ENCODE data around the gene CFAP61.
"Not testable (repeated sequence)": the region's sequence is repeated elsewhere in the genome, so short reads cannot be mapped to it uniquely, and the experiment has no call there.

The CFAP61 gene

DNA sequence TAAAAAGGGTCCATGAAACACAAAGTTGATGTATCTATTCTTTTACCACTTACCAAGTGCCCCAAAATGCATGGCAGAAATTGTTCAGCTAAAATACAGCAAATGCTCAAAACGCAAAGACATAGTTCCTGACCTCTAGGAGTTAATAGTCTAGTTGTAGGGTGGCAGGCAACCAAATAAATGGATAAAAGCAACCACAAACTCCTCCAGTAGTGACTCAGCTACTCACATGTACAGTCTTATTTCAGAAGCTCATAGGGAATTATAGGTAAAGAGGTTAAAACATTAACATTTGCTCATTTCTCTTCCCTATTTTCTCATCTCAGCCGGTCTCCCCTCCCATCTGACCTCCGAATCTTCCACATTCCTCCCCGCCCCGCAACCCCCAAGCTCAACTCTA is 171.6 kb downstream of the CFAP61 start:
- Histone ChIP-seq H3K4me3 (no peak overlapping the region), H3K27ac (no peak overlapping the region)

DNA sequence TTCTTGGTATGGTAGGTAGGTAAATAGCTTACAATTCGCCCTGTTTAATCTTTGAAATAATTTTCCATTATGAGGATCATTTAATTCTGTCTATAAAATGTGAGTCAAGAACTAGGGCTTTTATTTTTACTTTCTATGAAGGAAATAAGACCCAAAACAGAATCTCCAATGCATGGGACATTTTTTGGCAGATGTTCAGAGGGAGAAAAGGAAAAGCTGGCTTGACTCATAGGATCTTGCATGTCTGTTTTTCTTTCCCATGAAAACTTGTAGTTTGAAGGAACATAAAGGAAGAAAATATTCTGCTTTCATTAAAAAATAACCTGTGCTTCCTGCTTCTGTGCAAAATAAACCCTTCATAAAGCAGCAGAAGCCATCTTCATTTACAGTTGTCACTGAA is 172.5 kb downstream of the CFAP61 start:
- Histone ChIP-seq H3K27ac (no peak overlapping the region), H3K4me3 (no peak overlapping the region)

DNA sequence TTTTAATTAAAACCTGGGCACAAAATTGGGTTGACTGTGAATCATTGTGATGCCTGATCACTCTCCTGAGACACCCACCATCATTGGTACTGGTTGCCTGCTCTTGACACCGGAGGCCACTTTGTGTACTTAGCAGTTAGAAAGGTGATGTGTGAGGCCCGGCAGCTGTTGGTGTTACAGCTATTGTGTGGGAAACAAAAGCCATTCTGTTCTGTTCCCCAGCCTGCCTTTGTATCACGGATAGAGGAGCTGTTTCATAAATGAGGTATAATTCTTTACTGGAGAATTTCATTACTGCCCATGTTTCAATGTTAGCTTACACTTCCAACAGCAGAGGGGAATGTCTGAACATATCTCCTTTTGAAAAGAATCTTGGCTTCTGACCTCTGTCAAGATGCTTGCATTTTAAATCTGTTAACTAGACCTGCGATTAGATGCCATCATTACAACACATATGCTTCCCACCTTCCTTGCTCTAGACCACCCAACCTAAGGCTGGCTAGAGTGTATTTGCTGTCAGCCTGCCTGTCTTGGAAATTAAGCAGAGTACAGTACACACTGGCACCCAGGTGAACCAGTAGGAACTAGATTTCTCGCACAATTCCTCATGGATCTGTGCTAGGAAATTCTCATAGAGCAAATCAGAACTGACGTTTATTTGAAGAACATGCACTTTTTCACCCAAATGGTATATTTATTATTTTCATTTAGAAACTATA is 173.2 kb downstream of the CFAP61 start:
- Histone ChIP-seq H3K4me3 (no peak overlapping the region), H3K27ac (no peak overlapping the region)

DNA sequence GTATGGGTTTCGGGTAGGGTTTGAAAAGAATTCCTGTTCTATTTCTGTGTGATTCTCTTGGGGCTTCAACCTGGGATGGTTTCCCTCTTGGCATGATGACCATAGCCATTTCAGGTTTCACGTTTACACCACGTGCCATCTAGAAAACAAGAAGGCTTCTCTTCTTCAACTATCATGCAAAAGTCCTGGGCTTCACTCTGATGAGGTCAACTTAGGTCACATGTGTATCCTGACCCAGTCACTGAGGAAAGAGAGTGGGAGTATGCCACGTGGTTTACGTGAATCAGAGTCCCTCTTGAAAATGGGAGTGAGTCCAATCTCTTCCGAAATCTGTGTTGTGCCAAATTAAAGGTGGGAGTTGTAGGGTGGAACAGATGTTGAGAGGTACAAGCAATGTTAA is 174.2 kb downstream of the CFAP61 start:
- no peak overlapping the region for H3K27ac ChIP-seq
- no peak overlapping the region for H3K4me3 ChIP-seq

DNA sequence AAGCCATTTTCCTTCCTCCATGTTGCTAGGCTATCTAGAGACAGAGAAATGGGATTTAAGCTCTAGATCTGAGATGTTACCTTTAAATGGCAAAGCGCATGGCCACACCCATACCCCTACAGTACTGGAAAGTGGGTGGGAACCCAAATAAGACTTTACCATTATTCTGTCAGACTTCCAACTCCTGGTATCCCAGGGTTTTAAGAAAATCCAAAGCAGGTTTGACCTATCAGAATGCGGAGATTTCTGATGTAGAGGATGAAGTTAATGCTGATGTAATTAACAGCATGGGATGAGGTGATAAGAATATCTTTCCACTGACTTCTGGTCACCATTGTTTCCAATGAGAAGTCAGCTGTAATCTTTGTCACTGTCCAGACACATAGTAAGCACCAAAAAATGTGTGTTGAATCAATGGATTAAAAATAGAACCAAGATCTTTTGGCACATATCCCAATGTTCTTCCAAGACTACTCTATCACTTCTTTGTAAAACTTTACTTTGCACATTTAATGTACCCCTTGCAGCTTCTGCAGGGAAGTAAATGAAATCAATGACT is 174.8 kb downstream of the CFAP61 start:
- Histone ChIP-seq H3K4me3 (no peak overlapping the region), H3K27ac (no peak overlapping the region)

DNA sequence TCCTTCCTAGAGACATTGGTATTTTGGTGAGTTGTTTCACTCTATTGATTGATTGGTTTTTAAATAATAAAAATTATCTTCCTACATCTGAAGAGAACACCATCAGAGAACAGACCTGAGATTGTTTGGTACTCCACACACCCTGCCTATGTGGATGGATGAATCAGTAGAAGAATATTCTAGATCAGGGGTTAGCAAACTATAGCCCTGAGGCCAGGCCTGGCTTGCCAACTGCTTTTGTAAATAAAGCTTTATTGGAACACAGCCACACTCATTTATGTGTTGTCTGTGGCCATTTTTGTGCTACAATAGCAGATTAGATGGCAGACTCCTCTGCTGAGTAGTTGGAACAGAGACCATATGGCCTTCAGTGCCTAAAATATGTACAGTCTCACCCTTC is 176.0 kb downstream of the CFAP61 start:
- Histone ChIP-seq H3K4me3 (no peak overlapping the region), H3K27ac (no peak overlapping the region)

DNA sequence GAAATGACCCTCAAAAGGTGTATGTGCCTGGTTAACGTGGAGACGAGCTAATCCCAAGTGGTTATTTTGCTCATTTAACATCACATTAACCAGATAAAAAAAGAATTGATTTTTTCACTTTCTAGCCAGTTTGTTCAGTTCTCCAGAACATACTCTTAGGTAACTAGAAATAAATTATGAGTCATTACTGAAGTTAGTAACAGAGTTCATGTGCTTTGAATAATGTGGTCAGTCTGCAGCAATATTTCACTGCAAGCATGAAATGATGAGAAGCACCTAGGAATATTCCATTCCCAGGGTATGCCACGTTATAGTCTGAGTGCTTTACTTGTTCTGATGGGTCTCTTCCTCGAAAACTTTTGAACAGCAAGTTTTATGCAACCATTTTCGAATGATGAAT is 177.3 kb downstream of the CFAP61 start:
- no peak overlapping the region for H3K27ac ChIP-seq
- H3K4me3 ChIP-seq: no peak overlapping the region

DNA sequence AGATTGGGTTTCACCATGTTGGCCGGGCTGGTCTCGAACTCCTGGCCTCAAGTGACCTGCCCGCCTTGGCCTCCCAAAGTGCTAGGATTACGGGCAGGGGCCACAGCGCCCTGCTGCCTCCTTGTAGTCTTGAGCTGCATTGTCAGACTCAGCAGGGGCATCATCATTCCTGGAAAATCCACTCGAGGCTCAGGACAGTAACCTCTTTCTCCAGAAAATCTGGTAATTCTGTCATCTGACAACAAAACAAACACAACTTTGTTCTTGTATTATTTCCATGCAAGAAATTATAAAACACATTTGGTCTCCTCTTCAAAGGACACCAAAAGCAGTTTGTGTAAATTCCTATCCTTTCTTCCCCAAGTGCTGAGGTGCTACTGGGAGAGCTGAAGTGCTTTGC is 178.4 kb downstream of the CFAP61 start:
- no peak overlapping the region for H3K4me3 ChIP-seq
- no peak overlapping the region for H3K27ac ChIP-seq

DNA sequence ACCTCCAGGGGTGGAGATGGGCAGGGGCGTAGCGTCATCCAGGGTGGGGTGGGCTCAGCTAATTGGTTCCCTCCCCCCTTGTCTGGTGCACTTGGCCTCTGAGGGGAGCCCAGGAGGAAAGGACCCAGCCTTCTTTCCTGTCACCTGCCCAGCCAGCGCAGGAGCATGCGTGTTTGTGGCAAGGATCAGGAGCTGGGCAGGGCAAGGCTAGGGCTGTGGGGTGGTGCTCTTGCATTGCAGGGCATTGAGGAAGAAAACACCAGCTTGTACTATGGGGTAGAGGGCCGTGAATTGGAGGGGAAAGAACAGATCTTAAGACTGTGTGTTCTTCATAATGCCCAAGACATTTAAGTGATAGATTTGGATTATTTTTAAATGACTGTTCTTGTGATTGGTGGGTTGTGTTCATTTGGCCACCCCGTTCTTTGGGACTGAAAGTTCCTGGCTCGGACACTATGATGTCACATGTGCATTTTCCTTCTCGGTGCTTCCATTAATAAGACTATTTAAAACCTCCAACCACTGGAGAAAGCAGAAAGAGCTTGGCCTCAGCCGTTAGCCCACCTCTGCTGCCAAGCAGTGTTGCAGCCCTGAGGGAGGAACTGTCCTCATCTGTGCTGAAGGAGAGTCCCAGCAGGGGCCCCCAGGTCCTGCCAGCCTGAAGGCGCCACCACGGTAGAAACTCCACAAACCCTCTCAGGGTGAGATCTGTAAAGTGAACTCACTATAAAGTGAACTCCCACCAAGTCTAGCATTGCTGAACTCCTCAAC is 179.4 kb downstream of the CFAP61 start:
- H3K27ac ChIP-seq: no peak overlapping the region
- no peak overlapping the region for H3K4me3 ChIP-seq

DNA sequence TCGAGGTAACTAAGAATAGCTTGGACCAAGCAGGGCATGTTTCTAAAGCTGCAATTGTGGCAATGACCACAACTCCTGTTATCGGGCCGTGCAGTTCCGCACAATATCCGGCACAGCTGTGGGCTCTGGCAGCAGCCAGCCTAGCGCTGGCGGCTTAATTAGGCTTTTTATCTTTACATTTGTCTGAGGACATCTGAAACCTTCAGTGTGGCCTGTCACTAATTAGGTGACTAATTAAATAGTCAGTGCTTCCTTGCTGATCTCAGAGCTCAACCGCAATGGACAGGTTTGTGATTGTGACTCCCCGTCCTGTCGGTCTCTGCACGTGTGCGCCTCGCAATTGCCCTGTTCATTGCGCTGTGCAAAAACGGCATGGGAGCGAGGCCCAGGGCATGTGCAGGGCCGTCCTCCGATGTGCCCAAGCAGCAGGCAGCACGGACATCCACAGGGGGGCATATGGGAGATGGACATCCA is 180.7 kb downstream of the CFAP61 start:
- Histone ChIP-seq H3K4me3 (no peak overlapping the region), H3K27ac (no peak overlapping the region)

DNA sequence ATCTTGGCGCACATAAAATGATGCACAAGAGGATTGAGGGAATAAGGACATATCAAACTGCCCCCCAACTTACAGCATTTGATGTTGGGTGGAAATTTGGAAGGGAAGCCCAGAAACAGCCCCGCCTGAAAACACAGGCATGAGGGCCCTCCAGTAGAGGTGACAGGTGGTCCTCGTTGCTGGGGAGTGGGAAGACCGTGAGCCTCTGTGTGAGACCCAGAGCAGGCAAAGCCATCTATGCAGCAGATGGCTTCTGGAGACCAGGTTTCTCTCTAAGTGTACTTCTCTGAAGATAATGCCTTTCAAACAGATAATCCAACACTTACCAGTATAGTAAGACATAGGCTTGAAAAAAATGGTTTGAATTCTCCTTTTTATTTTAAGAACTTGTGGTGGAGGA is 183.3 kb downstream of the CFAP61 start:
- no peak overlapping the region for H3K27ac ChIP-seq

DNA sequence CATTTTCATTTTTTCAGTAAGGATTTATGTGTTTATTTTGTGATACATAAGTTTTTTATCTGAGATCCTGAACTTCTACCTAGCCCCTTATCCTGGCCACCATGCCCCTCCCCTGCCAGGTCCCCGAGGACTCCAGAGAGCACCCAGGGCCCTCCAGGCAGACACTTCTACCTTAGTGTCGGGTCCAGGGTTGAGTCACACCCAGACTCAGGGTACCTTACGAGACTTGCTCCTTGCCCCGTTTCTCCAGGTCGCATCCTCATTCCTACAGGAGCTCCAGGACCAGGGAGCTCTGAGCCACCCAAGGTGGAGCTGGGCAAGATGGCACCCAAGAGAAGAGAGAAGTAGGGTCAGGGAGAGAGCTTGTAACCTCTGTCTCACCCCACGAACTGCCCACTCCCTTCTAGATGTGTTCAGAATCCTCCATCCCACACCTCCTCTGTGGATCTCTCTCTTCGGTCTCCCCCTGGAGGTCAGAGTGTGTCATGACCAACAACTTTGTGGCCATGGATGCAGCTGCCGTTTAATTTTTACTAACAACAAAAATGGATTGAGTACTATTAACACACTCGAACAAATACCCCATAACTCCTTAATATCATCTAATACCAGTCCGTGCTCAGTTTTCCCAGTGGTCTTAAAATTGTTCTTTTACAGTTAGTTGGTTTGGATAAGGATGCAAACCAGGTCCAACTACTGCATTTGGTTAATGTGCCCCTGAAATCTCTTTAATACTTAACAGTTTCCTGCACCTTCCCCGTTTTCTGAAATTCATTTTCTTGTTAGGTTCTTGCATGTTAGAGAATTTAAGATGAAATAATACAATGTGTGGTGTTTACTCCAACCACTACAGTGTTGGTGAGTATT is 185.0 kb downstream of the CFAP61 start:
- H3K27ac ChIP-seq: no peak overlapping the region
- no peak overlapping the region for H3K4me3 ChIP-seq

More for the DNA sequence above, 183.3 kb downstream of the CFAP61 start:
- no peak overlapping the region for H3K4me3 ChIP-seq

DNA sequence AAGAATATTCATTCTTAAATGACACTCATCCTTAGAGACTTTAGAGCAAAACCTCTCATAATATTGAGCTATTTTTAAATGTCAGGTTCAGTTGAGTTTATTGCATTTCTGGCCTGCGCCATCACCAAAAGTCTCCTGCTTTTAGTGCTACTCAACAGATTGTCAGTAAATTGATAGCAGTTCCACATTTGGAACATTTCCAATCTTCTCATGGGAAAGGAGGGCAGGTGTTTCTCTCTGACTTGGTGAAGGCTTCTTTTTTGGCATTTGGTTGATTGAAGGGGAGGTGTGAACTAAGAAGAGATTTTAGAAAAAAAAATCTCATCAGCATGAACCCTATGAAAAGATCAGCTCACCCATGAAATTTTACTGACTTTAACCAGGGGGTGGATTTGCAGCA is 189.6 kb downstream of the CFAP61 start:
- no peak overlapping the region for H3K27ac ChIP-seq
- no peak overlapping the region for H3K4me3 ChIP-seq

DNA sequence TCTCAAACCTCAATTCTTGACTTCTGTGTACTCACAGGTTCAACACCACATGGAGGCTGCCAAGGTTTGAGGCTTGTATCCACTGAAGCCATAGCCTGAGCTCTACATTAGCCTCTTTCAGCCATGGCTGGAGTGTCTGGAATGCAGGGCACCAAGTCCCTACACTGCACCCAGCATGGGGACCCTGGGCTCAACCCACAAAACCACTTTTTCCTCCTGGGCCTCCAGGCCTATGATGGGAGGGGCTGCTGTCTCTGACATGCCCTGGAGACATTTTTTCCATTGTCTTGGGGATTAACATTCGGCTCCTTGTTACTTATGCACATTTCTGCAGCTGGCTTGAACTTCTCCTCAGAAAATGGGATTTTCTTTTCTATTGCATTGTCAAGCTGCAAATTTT is 192.1 kb downstream of the CFAP61 start:
- not testable (repeated sequence) for H3K4me3 ChIP-seq, H3K27ac ChIP-seq

DNA sequence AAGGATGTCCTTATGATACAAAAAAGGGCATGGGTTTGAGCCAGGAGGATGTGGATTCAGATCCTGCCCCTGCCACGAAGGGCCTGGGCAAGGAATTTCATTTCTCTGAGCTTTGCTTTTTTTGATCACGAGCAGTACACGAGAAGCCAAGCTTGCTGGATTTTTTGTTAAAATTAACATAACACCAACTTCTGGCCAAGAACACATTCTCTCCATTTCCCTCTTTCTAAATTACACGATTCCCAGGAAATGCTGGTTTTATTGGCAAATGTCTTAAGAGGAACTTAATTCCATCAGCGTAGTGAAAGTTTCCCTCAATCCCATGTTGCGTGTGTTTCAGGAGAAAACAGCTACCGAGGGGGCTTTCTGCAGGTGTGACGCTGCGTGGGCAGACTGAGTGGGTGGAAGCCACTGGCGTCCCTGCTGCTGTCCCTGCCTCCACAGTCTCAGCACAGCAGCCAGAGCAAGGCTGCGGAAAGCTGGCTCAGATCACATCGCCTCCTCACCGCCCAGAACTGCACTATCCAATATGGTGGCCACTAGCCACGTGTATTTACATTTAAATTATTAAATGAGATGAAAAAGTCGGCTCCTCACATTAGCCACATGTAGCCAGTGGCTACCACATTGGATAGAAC is 194.8 kb downstream of the CFAP61 start:
- H3K4me3 ChIP-seq: no peak overlapping the region
- no peak overlapping the region for H3K27ac ChIP-seq

DNA sequence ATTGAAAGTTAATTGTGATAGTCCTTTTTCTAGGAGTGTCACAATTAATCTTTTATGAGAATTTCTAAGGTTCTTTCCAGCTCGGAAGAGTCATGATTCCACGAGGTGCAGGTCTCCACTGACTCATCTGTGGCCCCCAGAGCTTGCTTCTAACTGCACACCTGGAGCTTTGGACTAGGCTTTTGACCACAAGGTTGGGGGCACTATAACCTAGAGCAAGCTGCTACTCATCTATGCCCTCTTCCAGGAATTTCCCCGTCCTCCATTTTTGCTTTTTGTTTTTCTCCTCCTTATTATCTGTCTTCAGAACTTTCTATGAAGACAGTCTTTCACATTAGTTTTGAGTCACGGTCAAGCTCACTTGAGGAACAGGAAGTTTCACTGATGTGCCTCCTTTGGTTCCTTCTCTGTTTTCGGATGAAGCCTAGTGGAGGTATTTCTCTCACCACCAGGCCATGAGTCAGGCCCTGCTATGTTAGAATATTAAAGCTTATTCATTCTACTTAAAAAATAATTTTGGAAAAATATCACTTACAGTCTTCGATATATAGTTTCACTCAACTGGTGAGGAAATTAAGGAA is 196.4 kb downstream of the CFAP61 start:
- no peak overlapping the region for H3K27ac ChIP-seq
- H3K4me3 ChIP-seq: no peak overlapping the region

DNA sequence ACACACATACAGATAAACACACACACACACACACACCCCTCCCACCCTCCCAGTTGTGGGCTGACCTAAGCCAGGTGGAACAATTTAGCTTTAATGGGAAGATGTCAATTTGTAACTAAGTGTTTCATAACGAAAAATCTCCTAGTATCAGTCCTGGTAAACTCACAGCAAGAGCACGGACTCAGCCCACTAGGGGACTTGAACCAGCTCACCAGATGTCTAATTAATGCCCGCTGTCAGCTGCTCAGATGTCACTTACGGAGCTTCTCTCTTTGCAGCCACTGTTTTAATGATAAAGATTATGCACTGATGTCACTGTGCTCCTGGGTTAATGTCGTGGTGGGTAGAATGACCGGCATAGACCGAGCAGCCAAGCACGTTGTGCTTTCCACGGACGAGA is 199.0 kb downstream of the CFAP61 start:
- Histone ChIP-seq H3K27ac (no peak overlapping the region), H3K4me3 (no peak overlapping the region)

DNA sequence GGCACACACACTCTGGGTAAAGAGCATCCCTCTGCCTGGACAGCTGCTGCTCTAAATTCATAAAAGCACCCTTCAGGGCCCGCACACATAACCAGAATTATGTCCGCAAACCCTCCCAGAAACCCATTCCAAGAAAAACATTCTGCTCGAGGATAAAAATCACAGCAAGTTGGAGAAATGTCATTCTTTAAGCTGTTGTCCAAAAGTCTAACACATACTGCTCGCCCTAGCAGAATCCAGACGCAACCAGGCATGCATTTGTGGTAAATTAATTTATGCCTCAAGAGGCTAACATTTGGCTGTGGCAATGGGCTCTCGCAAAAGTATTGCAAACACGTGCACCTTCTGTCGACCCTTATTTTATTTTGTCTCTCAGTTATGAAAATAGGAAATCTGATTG is 199.5 kb downstream of the CFAP61 start:
- no peak overlapping the region for H3K4me3 ChIP-seq
- no peak overlapping the region for H3K27ac ChIP-seq

DNA sequence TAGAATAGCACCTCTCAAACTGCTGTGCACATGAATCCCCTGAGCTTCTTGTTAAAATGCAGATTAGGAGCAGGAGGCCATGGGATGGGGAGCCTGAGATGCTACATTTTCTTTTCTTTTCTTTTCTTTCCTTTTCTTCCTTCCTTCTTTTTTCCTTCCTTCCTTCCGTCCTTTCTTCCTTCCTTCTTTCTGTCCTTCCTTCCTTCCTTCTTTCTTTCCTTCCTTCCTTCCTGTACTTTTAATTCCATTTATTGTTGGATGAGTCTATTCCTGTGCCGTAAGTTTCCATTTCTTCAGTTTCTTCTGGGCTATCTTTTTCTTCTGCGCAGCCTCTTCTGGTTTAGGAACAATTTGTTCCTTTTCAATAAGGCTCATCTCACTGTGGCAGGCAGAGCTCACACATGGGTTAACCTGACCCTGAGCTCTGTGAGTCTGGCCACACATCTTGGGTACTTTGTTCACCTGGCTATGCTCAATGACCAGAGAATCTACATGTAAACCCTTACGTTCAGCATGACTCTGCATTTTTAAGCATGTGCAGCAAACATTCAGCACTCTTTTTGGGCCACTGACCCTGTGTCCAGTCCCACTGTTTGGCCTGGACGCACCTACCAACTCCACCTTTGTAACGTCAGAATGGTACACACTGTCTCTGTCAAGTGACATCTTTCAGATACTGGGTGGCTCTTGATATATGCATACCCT is 200.9 kb downstream of the CFAP61 start:
- Histone ChIP-seq H3K4me3 (no peak overlapping the region), H3K27ac (no peak overlapping the region)

Data from skin epidermis (tissue), 12 donors.